Thyroid gland (tissue), 4 donors: ENCODE measurements around the gene ALG13.

ENCODE experiments used
- POLR2A ChIP-seq, 2 donors: fragments of 450-650 bp; IDR thresholded peaks; one replicate each; pipeline ENCODE4 v1.6.1; 2017; ENCODE audit warnings: antibody characterized with exemption in 2 of 2, mild to moderate bottlenecking in 2 of 2, moderate library complexity in 1 of 2
- TF ChIP-seq, protein P1 (sequence below), 6 experiments: fragments of 200-600 bp in 3 of 6; fragments of 450-650 bp in 3 of 6; sonication (generic) in 3 of 6; IDR thresholded peaks; one replicate each; pipeline ENCODE4 v1.5.1; 2016 to 2019; ENCODE audit warnings: antibody characterized with exemption in 6 of 6, mild to moderate bottlenecking in 2 of 6, inconsistent platforms in 1 of 6, moderate library complexity in 1 of 6

DNA sequence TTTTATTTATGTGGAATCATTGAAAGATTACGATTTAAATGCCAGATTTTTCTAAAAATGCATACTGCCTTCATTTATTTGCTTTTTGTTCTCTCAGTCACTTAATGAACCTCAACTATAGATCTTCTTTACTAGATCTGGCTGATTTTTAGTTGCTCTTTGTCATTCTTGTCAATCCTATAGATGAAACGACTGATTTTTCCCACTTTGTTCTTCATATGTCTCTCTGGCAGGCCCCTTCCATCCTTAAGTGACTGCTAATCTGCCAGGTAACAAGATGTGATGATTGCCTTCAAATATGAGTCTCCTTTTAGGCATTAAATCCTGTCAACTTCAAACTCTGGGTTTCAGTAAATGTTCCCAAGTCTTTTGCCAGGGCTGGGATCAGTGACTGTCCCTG lies 61.0 kb downstream of the ALG13 start:
- TF ChIP-seq, protein P1, sequence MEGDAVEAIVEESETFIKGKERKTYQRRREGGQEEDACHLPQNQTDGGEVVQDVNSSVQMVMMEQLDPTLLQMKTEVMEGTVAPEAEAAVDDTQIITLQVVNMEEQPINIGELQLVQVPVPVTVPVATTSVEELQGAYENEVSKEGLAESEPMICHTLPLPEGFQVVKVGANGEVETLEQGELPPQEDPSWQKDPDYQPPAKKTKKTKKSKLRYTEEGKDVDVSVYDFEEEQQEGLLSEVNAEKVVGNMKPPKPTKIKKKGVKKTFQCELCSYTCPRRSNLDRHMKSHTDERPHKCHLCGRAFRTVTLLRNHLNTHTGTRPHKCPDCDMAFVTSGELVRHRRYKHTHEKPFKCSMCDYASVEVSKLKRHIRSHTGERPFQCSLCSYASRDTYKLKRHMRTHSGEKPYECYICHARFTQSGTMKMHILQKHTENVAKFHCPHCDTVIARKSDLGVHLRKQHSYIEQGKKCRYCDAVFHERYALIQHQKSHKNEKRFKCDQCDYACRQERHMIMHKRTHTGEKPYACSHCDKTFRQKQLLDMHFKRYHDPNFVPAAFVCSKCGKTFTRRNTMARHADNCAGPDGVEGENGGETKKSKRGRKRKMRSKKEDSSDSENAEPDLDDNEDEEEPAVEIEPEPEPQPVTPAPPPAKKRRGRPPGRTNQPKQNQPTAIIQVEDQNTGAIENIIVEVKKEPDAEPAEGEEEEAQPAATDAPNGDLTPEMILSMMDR (IDR thresholded peaks at IDR 0.05), result no peak
- no peak for TF ChIP-seq POLR2A (IDR thresholded peaks at IDR 0.05)
